ENCODE results near the gene VAT1L.

DNA sequence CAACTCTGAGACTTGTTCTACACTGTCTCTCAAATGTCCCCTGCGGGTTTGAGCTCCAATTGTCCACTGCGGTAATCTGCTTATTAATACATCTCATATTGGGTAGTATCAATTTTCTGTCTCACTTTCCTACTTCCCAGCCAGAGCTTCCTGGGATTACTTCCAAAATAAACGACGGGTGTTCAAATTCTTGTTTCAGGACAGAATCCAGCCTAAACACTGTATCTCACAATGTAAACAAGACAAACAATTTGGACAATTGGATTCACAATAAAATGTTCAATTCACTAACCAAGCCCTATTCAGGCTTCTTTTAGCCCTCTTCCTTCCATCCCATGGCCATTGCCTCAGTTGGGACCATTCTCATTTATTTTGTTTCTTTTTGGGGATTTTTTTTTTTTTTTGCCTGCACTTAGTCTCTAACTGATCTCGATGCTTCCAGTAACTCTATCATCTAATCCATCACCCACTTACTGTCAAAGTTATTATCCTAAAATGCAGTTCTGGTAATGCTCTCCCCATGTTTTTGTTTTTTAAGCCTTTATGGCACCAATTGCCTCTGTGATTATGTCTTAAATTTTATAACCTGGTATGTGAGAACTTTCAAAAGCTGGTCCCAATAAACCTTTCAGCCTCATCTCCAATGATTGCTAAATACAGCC lies 2.0 kb upstream of the VAT1L start:
- TF ChIP-seq EZH2 (IDR thresholded peaks at IDR 0.05; ENCODE audit: low read depth, unreplicated experiment), result no peak
- TF ChIP-seq, protein P1, sequence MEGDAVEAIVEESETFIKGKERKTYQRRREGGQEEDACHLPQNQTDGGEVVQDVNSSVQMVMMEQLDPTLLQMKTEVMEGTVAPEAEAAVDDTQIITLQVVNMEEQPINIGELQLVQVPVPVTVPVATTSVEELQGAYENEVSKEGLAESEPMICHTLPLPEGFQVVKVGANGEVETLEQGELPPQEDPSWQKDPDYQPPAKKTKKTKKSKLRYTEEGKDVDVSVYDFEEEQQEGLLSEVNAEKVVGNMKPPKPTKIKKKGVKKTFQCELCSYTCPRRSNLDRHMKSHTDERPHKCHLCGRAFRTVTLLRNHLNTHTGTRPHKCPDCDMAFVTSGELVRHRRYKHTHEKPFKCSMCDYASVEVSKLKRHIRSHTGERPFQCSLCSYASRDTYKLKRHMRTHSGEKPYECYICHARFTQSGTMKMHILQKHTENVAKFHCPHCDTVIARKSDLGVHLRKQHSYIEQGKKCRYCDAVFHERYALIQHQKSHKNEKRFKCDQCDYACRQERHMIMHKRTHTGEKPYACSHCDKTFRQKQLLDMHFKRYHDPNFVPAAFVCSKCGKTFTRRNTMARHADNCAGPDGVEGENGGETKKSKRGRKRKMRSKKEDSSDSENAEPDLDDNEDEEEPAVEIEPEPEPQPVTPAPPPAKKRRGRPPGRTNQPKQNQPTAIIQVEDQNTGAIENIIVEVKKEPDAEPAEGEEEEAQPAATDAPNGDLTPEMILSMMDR (conservative IDR thresholded peaks at IDR 0.05; ENCODE audit: low read depth in 2 of 2), result no peak
- TF ChIP-seq EZH2phosphoT487 (IDR thresholded peaks at IDR 0.05; ENCODE audit: unreplicated experiment), result no peak
- no peak for TF ChIP-seq NANOG (IDR thresholded peaks at IDR 0.05; ENCODE audit: borderline replicate concordance)
- TF ChIP-seq POLR2AphosphoS5 (IDR thresholded peaks at IDR 0.05; ENCODE audit: low read depth), result no peak
- TF ChIP-seq, protein P2, sequence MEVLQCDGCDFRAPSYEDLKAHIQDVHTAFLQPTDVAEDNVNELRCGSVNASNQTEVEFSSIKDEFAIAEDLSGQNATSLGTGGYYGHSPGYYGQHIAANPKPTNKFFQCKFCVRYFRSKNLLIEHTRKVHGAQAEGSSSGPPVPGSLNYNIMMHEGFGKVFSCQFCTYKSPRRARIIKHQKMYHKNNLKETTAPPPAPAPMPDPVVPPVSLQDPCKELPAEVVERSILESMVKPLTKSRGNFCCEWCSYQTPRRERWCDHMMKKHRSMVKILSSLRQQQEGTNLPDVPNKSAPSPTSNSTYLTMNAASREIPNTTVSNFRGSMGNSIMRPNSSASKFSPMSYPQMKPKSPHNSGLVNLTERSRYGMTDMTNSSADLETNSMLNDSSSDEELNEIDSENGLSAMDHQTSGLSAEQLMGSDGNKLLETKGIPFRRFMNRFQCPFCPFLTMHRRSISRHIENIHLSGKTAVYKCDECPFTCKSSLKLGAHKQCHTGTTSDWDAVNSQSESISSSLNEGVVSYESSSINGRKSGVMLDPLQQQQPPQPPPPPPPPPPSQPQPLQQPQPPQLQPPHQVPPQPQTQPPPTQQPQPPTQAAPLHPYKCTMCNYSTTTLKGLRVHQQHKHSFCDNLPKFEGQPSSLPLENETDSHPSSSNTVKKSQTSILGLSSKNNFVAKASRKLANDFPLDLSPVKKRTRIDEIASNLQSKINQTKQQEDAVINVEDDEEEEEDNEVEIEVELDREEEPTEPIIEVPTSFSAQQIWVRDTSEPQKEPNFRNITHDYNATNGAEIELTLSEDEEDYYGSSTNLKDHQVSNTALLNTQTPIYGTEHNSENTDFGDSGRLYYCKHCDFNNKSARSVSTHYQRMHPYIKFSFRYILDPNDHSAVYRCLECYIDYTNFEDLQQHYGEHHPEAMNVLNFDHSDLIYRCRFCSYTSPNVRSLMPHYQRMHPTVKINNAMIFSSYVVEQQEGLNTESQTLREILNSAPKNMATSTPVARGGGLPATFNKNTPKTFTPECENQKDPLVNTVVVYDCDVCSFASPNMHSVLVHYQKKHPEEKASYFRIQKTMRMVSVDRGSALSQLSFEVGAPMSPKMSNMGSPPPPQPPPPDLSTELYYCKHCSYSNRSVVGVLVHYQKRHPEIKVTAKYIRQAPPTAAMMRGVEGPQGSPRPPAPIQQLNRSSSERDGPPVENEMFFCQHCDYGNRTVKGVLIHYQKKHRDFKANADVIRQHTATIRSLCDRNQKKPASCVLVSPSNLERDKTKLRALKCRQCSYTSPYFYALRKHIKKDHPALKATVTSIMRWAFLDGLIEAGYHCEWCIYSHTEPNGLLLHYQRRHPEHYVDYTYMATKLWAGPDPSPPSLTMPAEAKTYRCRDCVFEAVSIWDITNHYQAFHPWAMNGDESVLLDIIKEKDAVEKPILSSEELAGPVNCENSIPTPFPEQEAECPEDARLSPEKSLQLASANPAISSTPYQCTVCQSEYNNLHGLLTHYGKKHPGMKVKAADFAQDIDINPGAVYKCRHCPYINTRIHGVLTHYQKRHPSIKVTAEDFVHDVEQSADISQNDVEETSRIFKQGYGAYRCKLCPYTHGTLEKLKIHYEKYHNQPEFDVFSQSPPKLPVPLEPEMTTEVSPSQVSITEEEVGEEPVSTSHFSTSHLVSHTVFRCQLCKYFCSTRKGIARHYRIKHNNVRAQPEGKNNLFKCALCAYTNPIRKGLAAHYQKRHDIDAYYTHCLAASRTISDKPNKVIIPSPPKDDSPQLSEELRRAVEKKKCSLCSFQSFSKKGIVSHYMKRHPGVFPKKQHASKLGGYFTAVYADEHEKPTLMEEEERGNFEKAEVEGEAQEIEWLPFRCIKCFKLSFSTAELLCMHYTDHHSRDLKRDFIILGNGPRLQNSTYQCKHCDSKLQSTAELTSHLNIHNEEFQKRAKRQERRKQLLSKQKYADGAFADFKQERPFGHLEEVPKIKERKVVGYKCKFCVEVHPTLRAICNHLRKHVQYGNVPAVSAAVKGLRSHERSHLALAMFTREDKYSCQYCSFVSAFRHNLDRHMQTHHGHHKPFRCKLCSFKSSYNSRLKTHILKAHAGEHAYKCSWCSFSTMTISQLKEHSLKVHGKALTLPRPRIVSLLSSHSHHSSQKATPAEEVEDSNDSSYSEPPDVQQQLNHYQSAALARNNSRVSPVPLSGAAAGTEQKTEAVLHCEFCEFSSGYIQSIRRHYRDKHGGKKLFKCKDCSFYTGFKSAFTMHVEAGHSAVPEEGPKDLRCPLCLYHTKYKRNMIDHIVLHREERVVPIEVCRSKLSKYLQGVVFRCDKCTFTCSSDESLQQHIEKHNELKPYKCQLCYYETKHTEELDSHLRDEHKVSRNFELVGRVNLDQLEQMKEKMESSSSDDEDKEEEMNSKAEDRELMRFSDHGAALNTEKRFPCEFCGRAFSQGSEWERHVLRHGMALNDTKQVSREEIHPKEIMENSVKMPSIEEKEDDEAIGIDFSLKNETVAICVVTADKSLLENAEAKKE (CRISPR knock-in tag; IDR thresholded peaks at IDR 0.05), result no peak
- no peak for TF ChIP-seq JUNB (IDR thresholded peaks at IDR 0.05; ENCODE audit: unreplicated experiment)

All from GM23338 (cell line).